Stimulated activated CD4-positive, alpha-beta T cell treated with anti-CD3 and anti-CD28 coated beads, TNF-alpha, amount 100 ng/mL, for 48 hours (primary cell): Measurements from ENCODE around the gene VAMP7.
"Not testable (repeated sequence)": the region's sequence is repeated elsewhere in the genome, so short reads cannot be mapped to it uniquely, and the experiment has no call there.

Source experiments
- DNase-seq, 3 donors: peaks; one replicate each; pipeline ENCODE4 v3.0.0-alpha.2; 2020; ENCODE audit warnings: low read depth in 3 of 3

The VAMP7 gene

GRCh38 chrX:155907661-155908060 lies 26.5 kb downstream of the VAMP7 start:
- not testable (repeated sequence) for DNase-seq

- DNase-seq, result no peak
Measured at GRCh38 chrX:155923200-155923599, 42.1 kb downstream of the VAMP7 start.

GRCh38 chrX:155930852-155931618 lies 49.9 kb downstream of the VAMP7 start:
- not testable (repeated sequence) for DNase-seq

GRCh38 chrX:155938132-155938531 lies 57.0 kb downstream of the VAMP7 start:
- DNase-seq, result no peak

- no peak for DNase-seq
Measured at GRCh38 chrX:155949098-155949497, 68.0 kb downstream of the VAMP7 start.

- DNase-seq, result no peak
Measured at GRCh38 chrX:155951237-155951789, 70.2 kb downstream of the VAMP7 start.

GRCh38 chrX:155953055-155953454 lies 71.9 kb downstream of the VAMP7 start:
- no peak for DNase-seq

GRCh38 chrX:155954793-155955192 lies 73.6 kb downstream of the VAMP7 start:
- no peak for DNase-seq

- DNase-seq, result no peak
Measured at GRCh38 chrX:155956099-155956498, 75.0 kb downstream of the VAMP7 start.

GRCh38 chrX:155956649-155957048 lies 75.5 kb downstream of the VAMP7 start:
- DNase-seq, result no peak

GRCh38 chrX:155957843-155958242 lies 76.7 kb downstream of the VAMP7 start:
- DNase-seq, result no peak

- no peak for DNase-seq
Measured at GRCh38 chrX:155959018-155959587, 78.0 kb downstream of the VAMP7 start.

GRCh38 chrX:155962906-155963305 lies 81.8 kb downstream of the VAMP7 start:
- DNase-seq, result no peak

GRCh38 chrX:155966876-155967275 lies 85.7 kb downstream of the VAMP7 start:
- DNase-seq, result peak in 2 of 3 donors; percentile 1 to 3

- DNase-seq, result no peak
Measured at GRCh38 chrX:155967653-155968325, 86.6 kb downstream of the VAMP7 start.

- DNase-seq, result no peak
Measured at GRCh38 chrX:155968326-155968661, 87.1 kb downstream of the VAMP7 start.

GRCh38 chrX:155968791-155969190 lies 87.6 kb downstream of the VAMP7 start:
- no peak for DNase-seq

GRCh38 chrX:155971658-155972057 lies 90.5 kb downstream of the VAMP7 start:
- not testable (repeated sequence) for DNase-seq

- not testable (repeated sequence) for DNase-seq
Measured at GRCh38 chrX:155972241-155972640, 91.1 kb downstream of the VAMP7 start.

- no peak for DNase-seq
Measured at GRCh38 chrX:155983326-155983725, 102.2 kb downstream of the VAMP7 start.

- no peak for DNase-seq
Measured at GRCh38 chrX:155985208-155985607, 104.1 kb downstream of the VAMP7 start.

GRCh38 chrX:155986995-155987394 lies 105.8 kb downstream of the VAMP7 start:
- DNase-seq, result not testable (repeated sequence)

- no peak for DNase-seq
Measured at GRCh38 chrX:155988859-155989258, 107.7 kb downstream of the VAMP7 start.
